Muscle of leg (tissue), 11 donors: ENCODE results near the gene SP140L. TPM values are rescaled to one million over a fixed set of nuclear protein-coding genes. Genes with fewer than 3 reads are reported as not detected.
"Not testable (repeated sequence)": the region's sequence is repeated elsewhere in the genome, so short reads cannot be mapped to it uniquely, and the experiment has no call there.

ENCODE experiments used
- DNase-seq: peaks from one replicate; pipeline ENCODE4 v3.0.0; 2013
- H3K27ac ChIP-seq: one replicate; pipeline ENCODE4 v1.5.1; 2013; ENCODE audit warnings: mild to moderate bottlenecking, low read length, control low read depth
- H3K27me3 ChIP-seq: one replicate; pipeline ENCODE4 v1.6.1; 2013; ENCODE audit warnings: low read length; ENCODE audit not compliant: control insufficient read depth, insufficient read depth
- H3K36me3 ChIP-seq: one replicate; pipeline ENCODE4 v1.6.1; 2013; ENCODE audit warnings: low read length; ENCODE audit not compliant: control insufficient read depth, insufficient read depth
- H3K4me1 ChIP-seq: one replicate; pipeline ENCODE4 v1.6.1; 2013; ENCODE audit warnings: low read length; ENCODE audit not compliant: control insufficient read depth, insufficient read depth
- H3K4me3 ChIP-seq: one replicate; pipeline ENCODE4 v1.5.1; 2013; ENCODE audit warnings: low read length, control low read depth
- H3K9me3 ChIP-seq: replicated peaks from 2 replicates; pipeline ENCODE4 v1.6.1; 2013; ENCODE audit warnings: low read depth, low read length; ENCODE audit not compliant: control insufficient read depth
- WGBS: methylation state at CpG from one replicate; pipeline ENCODE4 v1.1.5; 2013; ENCODE audit warnings: missing lambda C conversion rate; ENCODE audit not compliant: insufficient coverage; 5-methylcytosine and 5-hydroxymethylcytosine counted together
- polyA plus RNA-seq, 8 donors: library from polyadenylated mRNA; unstranded; fragments of 120-200 nt; gene quantifications; one replicate each; pipeline versions ENCODE4 v1.2.1 to v1.2.3, GENCODE V29; 2013; ENCODE audit warnings: inconsistent platforms in 1 of 8, low replicate concordance in 1 of 8; ENCODE audit not compliant: insufficient read length in 8 of 8, insufficient read depth in 1 of 8
- total RNA-seq: library from RNA; stranded (reverse); fragments of 120-200 nt; gene quantifications from one replicate; pipeline ENCODE4 v1.2.4, GENCODE V29; 2013

SP140L gene
- total and polyA plus RNA-seq, 9 donors: 3.2 to 7.0 (median 4.4) TPM

GRCh38 chr2:230434677-230435324, 107.8 kb downstream of the SP140L start:
- H3K9me3 ChIP-seq: peaks cover 21% of the 10 kb centered on the region

DNA sequence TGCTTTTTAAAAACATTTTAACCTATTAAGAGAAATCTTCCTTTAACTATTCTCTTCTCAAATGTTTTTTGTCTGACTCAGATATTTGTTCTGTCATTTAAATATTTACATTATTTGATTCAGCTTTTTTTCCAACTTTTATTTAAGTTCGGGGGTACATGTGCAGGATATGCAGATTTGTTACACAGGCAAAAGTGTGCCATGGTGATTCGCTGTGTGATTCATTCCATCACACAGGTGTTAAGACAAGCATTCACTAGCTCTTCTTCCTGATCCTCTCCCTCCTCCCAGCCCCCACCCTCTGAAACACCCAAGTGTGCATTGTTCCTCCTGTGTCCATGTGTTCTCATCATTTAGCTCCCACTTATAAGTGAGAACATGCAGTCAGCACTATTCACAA, 108.4 kb downstream of the SP140L start:
- H3K4me1 ChIP-seq: no peaks in the 10 kb centered on the region
- no peaks in the 10 kb centered on the region for H3K27me3 ChIP-seq
- H3K36me3 ChIP-seq: peaks cover 3% of the 10 kb centered on the region
- H3K4me3 ChIP-seq: no peak overlapping the region
- DNase-seq: no peak
- H3K27ac ChIP-seq: no peak overlapping the region
- WGBS: 94% methylated on average over 2 of the region's 2 CpGs
- peaks cover 15% of the 10 kb centered on the region for H3K9me3 ChIP-seq

More at GRCh38 chr2:230434677-230435324, 107.8 kb downstream of the SP140L start:
- no peaks in the 10 kb centered on the region for H3K4me1 ChIP-seq
- no peak overlapping the region for H3K27ac ChIP-seq
- peaks cover 7% of the 10 kb centered on the region for H3K36me3 ChIP-seq
- 44% methylated on average over 2 of the region's 4 CpGs for WGBS
- H3K4me3 ChIP-seq: no peak overlapping the region
- no peaks in the 10 kb centered on the region for H3K27me3 ChIP-seq
- DNase-seq: no peak

DNA sequence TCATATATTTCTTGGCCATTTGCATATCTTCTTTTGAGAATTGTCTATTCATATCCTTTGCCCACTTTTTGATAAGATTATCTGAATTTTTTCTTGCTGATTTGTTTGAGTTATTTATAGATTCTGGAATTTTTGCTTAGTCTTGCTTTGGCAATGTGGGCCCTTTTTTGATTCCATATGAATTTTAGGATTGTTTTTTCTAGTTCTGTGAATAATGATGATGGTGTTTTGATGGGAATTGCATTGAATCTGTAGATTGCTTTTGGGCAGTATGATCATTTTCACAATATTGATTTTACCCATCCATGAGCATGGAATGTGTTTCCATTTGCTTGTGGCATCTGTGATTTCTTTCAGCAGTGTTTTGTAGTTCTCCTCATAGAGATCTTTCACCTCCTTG, 112.1 kb downstream of the SP140L start:
- not testable (repeated sequence) for H3K27ac ChIP-seq, H3K27me3 ChIP-seq, H3K4me3 ChIP-seq, H3K36me3 ChIP-seq, H3K9me3 ChIP-seq, H3K4me1 ChIP-seq, DNase-seq

DNA sequence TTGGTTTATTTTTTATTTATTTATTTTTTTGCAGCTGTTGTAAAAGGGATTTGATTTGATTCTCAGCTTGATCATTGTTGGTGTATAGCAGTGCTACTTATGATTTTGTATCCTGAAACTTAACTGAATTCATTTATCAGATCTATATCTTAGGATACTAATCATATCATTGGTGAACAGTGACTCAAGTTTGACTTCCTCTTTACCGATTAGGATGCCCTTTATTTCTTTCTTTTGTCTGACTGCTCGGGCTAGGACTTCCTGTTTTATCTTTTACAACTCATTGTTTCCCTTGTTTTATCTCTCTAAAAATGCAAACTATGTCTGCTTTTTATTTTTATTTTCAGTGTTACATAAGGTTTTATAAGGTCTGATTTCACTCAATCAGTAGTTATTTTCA, 112.6 kb downstream of the SP140L start:
- DNase-seq: no peak
- WGBS: no CpG with 5 or more reads among the region's 2 CpGs
- Histone ChIP-seq H3K27ac (no peak overlapping the region), H3K4me1 (no peaks in the 10 kb centered on the region), H3K27me3 (no peaks in the 10 kb centered on the region), H3K9me3 (peaks cover 9% of the 10 kb centered on the region), H3K4me3 (no peak overlapping the region), H3K36me3 (peaks cover 8% of the 10 kb centered on the region)

DNA sequence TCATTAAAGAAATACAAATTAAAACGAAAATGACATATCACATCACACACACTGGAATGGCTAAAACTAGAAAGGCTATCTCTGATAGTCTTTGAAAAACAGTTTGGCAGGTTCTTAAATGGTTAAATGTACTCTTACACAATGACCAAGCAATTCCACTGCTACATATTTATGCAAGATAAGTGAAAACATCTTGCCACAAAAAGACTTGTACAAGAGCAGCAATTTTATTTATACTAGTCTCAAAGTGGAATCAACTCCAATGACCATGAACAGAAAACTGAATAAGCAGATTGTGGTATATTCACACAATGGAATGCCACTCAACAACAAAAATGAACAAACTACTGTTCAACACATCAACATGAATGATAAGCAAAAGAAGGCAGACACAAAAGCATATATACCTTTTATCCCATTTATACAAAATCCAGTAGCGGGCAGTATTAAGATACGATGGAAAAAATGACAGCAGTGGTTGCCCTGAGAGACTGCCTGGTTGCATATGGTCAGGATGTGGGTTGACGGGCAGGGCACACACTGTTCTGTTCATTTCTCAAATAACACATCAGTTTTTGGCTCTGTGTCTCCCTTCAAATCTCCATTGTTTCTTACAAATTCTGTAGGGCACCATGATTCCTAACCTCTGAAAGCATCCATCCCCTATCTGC, 114.4 kb downstream of the SP140L start:
- Histone ChIP-seq H3K4me3 (no peak overlapping the region), H3K4me1 (no peaks in the 10 kb centered on the region), H3K27me3 (no peaks in the 10 kb centered on the region), H3K9me3 (peaks cover 1% of the 10 kb centered on the region), H3K27ac (no peak overlapping the region), H3K36me3 (peaks cover 16% of the 10 kb centered on the region)
- DNase-seq: peak; percentile 15
- WGBS: 55% methylated on average over 2 of the region's 4 CpGs

GRCh38 chr2:230443541-230443940, 116.5 kb downstream of the SP140L start:
- 40% methylated on average over 1 of the region's 2 CpGs for WGBS
- Histone ChIP-seq H3K27me3 (no peaks in the 10 kb centered on the region), H3K9me3 (no peaks in the 10 kb centered on the region), H3K4me1 (no peaks in the 10 kb centered on the region), H3K36me3 (peaks cover 34% of the 10 kb centered on the region), H3K27ac (no peak overlapping the region), H3K4me3 (no peak overlapping the region)
- DNase-seq: no peak

DNA sequence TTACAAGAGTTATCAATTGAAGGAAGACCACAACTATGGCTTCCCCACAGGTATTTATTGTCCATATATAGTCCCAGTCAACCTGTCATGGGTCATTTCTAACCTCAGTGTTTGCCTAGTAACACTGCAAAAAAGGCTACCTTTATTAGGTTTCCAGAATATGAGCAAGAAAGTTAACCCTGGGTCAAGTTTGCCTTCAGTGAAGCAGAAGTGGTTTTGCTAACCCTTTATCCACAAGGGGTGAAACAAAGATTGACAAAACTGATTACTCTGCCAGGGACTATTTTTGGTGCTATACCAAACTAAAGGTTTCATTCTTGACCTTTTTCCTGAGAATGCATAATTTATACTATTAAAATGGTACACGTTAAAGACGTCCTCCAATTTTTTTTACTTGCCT, 117.8 kb downstream of the SP140L start:
- no CpG with 5 or more reads among the region's 2 CpGs for WGBS
- H3K4me3 ChIP-seq: no peak overlapping the region
- H3K27ac ChIP-seq: no peak overlapping the region
- no peaks in the 10 kb centered on the region for H3K9me3 ChIP-seq
- no peak for DNase-seq
- H3K27me3 ChIP-seq: no peaks in the 10 kb centered on the region
- H3K4me1 ChIP-seq: no peaks in the 10 kb centered on the region
- peaks cover 47% of the 10 kb centered on the region for H3K36me3 ChIP-seq

DNA sequence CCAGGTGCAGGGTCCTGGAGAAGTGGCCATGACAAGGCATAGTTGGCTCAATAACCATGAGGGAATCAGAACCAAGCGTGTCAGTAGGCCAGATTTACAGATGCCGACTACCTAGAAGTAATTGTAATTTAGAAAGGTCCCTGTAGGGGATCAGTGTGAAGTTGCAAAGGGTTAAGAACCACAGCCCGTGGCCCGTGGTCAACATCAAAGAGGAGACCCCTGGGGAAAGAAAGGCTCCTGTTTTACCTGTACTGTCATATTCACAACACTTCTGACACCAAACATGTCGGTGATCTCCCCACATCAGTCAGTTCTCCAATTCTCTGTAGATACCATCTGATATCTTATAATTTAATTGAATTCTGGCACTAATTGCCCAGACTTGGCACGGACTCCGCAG, 120.0 kb downstream of the SP140L start:
- no peaks in the 10 kb centered on the region for H3K4me1 ChIP-seq
- no peak overlapping the region for H3K27ac ChIP-seq
- no peaks in the 10 kb centered on the region for H3K9me3 ChIP-seq
- H3K4me3 ChIP-seq: no peak overlapping the region
- WGBS: 72% methylated on average over 5 of the region's 7 CpGs
- H3K36me3 ChIP-seq: peaks cover 47% of the 10 kb centered on the region
- H3K27me3 ChIP-seq: no peaks in the 10 kb centered on the region
- DNase-seq: no peak

GRCh38 chr2:230447455-230448451, 120.8 kb downstream of the SP140L start:
- Histone ChIP-seq H3K27ac (peak overlapping the region; percentile 7), H3K4me3 (no peak overlapping the region), H3K9me3 (no peaks in the 10 kb centered on the region), H3K36me3 (peaks cover 47% of the 10 kb centered on the region), H3K4me1 (no peaks in the 10 kb centered on the region), H3K27me3 (no peaks in the 10 kb centered on the region)
- 84% methylated on average over 4 of the region's 8 CpGs for WGBS
- DNase-seq: peak; percentile 16

DNA sequence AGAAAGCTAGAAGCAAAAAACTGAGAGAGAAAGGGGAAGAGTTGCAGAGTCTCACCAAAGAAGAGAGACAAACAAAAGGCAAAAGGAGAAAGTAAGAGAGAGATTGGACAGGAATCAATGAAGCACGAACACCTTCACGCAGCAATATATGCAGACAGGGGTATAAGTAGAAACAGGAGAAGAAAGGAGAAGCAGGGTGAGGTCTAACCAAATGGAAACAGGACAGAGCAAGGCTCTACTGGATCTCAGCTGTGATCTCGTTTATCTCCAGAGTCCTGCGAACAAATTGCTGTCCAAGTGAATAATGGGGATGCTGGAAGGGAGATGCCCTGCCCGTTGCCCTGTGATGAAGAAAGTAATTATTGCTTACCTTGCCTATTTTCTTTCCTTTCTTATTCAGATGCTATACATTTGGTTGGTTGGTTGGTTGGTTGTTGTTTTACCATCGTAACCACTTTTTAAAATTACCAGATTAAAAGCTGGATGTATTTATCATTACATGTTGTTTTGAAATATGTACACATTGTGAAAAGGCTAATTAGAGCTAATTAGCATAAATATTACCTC, 123.0 kb downstream of the SP140L start:
- H3K36me3 ChIP-seq: peaks cover 41% of the 10 kb centered on the region
- no peak overlapping the region for H3K27ac ChIP-seq
- H3K4me3 ChIP-seq: no peak overlapping the region
- H3K27me3 ChIP-seq: no peaks in the 10 kb centered on the region
- no peak for DNase-seq
- H3K4me1 ChIP-seq: no peaks in the 10 kb centered on the region
- peaks cover under 1% of the 10 kb centered on the region for H3K9me3 ChIP-seq
- WGBS: 83% methylated on average over 4 of the region's 6 CpGs
